KMS-11 (cell line): ENCODE results near the gene NELL1.

Experiments used
- H2AFZ ChIP-seq: fragments of 200-600 bp; sonication (generic); 2 replicates; pipeline ENCODE4 v1.6.1; 2016; ENCODE audit warnings: antibody characterized with exemption, mixed run types, low read depth
- H3K27ac ChIP-seq: fragments of 200-600 bp; sonication (generic); 2 replicates; pipeline ENCODE4 v1.6.1; 2016; ENCODE audit warnings: mild to moderate bottlenecking, mixed run types
- H3K27me3 ChIP-seq: fragments of 200-600 bp; sonication (generic); 2 replicates; pipeline ENCODE4 v1.6.1; 2017; ENCODE audit warnings: mild to moderate bottlenecking, low read depth, mixed run types, moderate library complexity; ENCODE audit not compliant: insufficient read depth
- H3K36me3 ChIP-seq: fragments of 200-600 bp; sonication (generic); 2 replicates; pipeline ENCODE4 v1.6.1; 2017; ENCODE audit warnings: mild to moderate bottlenecking, mixed run types; ENCODE audit not compliant: insufficient read depth
- H3K4me1 ChIP-seq: fragments of 200-600 bp; sonication (generic); 2 replicates; pipeline ENCODE4 v1.6.1; 2016; ENCODE audit warnings: mild to moderate bottlenecking, low read depth, mixed run types; ENCODE audit not compliant: poor library complexity, severe bottlenecking
- H3K4me2 ChIP-seq: fragments of 200-600 bp; sonication (generic); 2 replicates; pipeline ENCODE4 v1.7.0; 2016; ENCODE audit warnings: mild to moderate bottlenecking, mixed run types
- H3K4me3 ChIP-seq: fragments of 200-600 bp; sonication (generic); IDR thresholded peaks from 2 replicates; pipeline ENCODE4 v1.6.1; 2017; ENCODE audit warnings: low read depth, low read length, mixed read lengths; ENCODE audit not compliant: insufficient read depth
- H3K79me2 ChIP-seq: fragments of 200-600 bp; sonication (generic); 2 replicates; pipeline ENCODE4 v1.6.1; 2016; ENCODE audit warnings: low read depth, mixed run types; ENCODE audit not compliant: insufficient read depth
- H3K9ac ChIP-seq: fragments of 200-600 bp; sonication (generic); 2 replicates; pipeline ENCODE4 v1.6.1; 2016; ENCODE audit warnings: mild to moderate bottlenecking, mixed run types
- H4K20me1 ChIP-seq: fragments of 200-600 bp; sonication (generic); 2 replicates; pipeline ENCODE4 v1.6.1; 2016; ENCODE audit warnings: mild to moderate bottlenecking, mixed run types; ENCODE audit not compliant: insufficient read depth
- TF ChIP-seq, protein P1 (sequence below): fragments of 200-600 bp; sonication (generic); conservative IDR thresholded peaks from 2 replicates; pipeline ENCODE4 v1.6.1; 2017; ENCODE audit warnings: low read depth, mild to moderate bottlenecking, antibody characterized with exemption, low read length, moderate library complexity, mixed read lengths

Gene NELL1

DNA sequence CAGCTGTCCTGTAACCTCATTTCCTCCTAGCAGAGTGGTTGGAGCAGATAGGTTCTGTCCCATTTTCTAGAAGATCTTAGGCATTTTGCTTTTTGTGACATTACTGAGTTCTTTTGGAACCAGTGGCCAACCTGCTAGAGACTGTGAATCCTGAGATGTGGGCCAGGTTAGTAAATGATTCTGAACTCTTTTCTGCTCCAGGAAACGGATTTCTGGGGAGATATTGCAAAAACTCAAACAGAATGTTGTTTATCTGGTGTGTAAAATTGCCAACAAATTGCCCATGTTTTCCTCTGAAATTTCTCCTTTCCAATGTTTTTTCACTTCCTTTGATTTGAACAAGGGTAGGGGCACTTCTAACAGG lies 37.2 kb upstream of the NELL1 start:
- Histone ChIP-seq H4K20me1 (no peaks in the 10 kb centered on the region), H3K27ac (no peak overlapping the region)
- TF ChIP-seq, protein P1, sequence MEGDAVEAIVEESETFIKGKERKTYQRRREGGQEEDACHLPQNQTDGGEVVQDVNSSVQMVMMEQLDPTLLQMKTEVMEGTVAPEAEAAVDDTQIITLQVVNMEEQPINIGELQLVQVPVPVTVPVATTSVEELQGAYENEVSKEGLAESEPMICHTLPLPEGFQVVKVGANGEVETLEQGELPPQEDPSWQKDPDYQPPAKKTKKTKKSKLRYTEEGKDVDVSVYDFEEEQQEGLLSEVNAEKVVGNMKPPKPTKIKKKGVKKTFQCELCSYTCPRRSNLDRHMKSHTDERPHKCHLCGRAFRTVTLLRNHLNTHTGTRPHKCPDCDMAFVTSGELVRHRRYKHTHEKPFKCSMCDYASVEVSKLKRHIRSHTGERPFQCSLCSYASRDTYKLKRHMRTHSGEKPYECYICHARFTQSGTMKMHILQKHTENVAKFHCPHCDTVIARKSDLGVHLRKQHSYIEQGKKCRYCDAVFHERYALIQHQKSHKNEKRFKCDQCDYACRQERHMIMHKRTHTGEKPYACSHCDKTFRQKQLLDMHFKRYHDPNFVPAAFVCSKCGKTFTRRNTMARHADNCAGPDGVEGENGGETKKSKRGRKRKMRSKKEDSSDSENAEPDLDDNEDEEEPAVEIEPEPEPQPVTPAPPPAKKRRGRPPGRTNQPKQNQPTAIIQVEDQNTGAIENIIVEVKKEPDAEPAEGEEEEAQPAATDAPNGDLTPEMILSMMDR: no peak

GRCh38 chr11:20634044-20634443 lies 35.3 kb upstream of the NELL1 start:
- H3K4me1 ChIP-seq: peaks cover 37% of the 10 kb centered on the region
- no peak overlapping the region for H3K4me3 ChIP-seq
- no peaks in the 10 kb centered on the region for H3K27me3 ChIP-seq
- no peak overlapping the region for H3K4me2 ChIP-seq
- no peak overlapping the region for H3K9ac ChIP-seq
- no peak overlapping the region for H2AFZ ChIP-seq
- no peaks in the 10 kb centered on the region for H3K79me2 ChIP-seq
- no peak overlapping the region for H3K27ac ChIP-seq
- TF ChIP-seq, protein P1: no peak
- no peaks in the 10 kb centered on the region for H4K20me1 ChIP-seq
- H3K36me3 ChIP-seq: no peaks in the 10 kb centered on the region

More for the DNA sequence above, 37.2 kb upstream of the NELL1 start:
- Histone ChIP-seq H3K4me3 (no peak overlapping the region), H3K4me2 (no peak overlapping the region), H3K79me2 (no peaks in the 10 kb centered on the region), H3K4me1 (peaks cover 56% of the 10 kb centered on the region), H3K36me3 (no peaks in the 10 kb centered on the region), H3K27me3 (no peaks in the 10 kb centered on the region), H3K9ac (no peak overlapping the region), H2AFZ (no peak overlapping the region)

DNA sequence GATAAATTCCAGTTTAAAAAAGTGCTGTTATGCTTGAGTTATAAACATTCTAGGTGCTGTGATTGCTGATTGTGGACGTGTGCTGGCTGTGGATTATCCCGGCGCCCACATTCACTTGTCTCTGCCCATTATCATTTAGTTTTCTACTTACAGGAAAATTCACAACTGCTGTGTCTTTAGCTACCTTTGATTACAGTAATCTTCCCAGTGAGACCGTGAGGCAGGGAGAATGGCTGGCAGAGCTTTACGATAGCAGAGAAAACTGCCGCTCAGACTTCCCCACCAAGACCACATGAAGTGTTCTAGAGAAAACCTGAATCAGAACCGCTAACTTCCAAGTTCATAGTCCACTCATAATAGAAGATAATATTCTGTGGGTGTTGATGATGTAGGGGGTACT lies 34.6 kb upstream of the NELL1 start:
- no peaks in the 10 kb centered on the region for H3K27me3 ChIP-seq
- no peak overlapping the region for H3K4me3 ChIP-seq
- H3K79me2 ChIP-seq: no peaks in the 10 kb centered on the region
- H3K4me1 ChIP-seq: peaks cover 30% of the 10 kb centered on the region
- H3K27ac ChIP-seq: no peak overlapping the region
- no peak overlapping the region for H3K4me2 ChIP-seq
- H3K36me3 ChIP-seq: no peaks in the 10 kb centered on the region
- H4K20me1 ChIP-seq: no peaks in the 10 kb centered on the region
- H2AFZ ChIP-seq: no peak overlapping the region
- TF ChIP-seq, protein P1: no peak
- no peak overlapping the region for H3K9ac ChIP-seq

DNA sequence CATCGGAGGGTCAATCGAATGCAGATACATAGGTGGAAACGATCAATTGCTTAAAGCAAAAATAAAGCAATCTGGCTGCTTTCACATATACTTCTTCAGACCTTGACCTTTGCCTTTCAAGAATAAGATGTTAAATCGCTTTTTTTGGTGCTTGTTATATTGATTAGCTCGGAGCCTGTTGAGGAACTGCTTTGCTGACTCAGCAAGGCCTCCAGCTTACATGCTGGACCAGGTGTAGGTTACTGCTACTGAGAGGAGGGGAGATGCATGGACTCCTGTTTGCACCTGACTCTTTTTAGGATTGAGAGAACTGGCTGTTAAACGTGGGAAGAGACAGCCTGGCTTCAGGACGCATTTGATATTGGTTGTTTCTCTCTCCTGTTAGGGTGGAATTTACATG lies 31.3 kb upstream of the NELL1 start:
- Histone ChIP-seq H3K36me3 (no peaks in the 10 kb centered on the region), H3K4me1 (peaks cover 25% of the 10 kb centered on the region), H4K20me1 (no peaks in the 10 kb centered on the region), H2AFZ (no peak overlapping the region), H3K79me2 (no peaks in the 10 kb centered on the region), H3K4me2 (no peak overlapping the region), H3K4me3 (no peak overlapping the region), H3K27me3 (no peaks in the 10 kb centered on the region), H3K9ac (no peak overlapping the region), H3K27ac (no peak overlapping the region)
- TF ChIP-seq, protein P1: no peak
